CD4-positive, alpha-beta memory T cell (primary cell): ENCODE results near the gene GPR137. TPM values are rescaled to one million over a fixed set of nuclear protein-coding genes. Genes with fewer than 3 reads are reported as not detected.

Experiments used
- CTCF ChIA-PET: fragments of 350-600 bp; sonication (Branson Sonifier 250); formaldehyde crosslinking; loops from one replicate; lab custom pipeline; 2021; ENCODE audit warnings: inconsistent platforms; ENCODE audit not compliant: partially characterized antibody; lab: Charles Lee
- POLR2A ChIA-PET: fragments of 350-600 bp; sonication (Branson Sonifier 250); formaldehyde crosslinking; loops from one replicate; lab custom pipeline; 2021; ENCODE audit not compliant: partially characterized antibody; lab: Charles Lee
- DNase-seq, 5 donors: peaks; one replicate each; pipeline versions ENCODE4 v3.0.0 to v3.0.0-alpha.2; 2020 to 2022; ENCODE audit warnings: mixed read lengths in 1 of 5
- H3K27ac ChIP-seq: one replicate; pipeline ENCODE4 v1.7.0; 2013; ENCODE audit warnings: low read depth, low read length
- H3K27me3 ChIP-seq: 2 replicates; pipeline ENCODE4 v1.7.0; 2013; ENCODE audit warnings: mild to moderate bottlenecking, low read length, moderate library complexity; ENCODE audit not compliant: insufficient read depth
- H3K36me3 ChIP-seq: 2 replicates; pipeline ENCODE4 v1.7.0; 2013; ENCODE audit warnings: mild to moderate bottlenecking, low read length, moderate library complexity; ENCODE audit not compliant: insufficient read depth
- H3K4me1 ChIP-seq: 2 replicates; pipeline ENCODE4 v1.7.0; 2013; ENCODE audit warnings: mild to moderate bottlenecking, low read length, moderate library complexity; ENCODE audit not compliant: insufficient read depth
- H3K4me3 ChIP-seq, 2 donors: one replicate each; pipeline ENCODE4 v1.7.0; 2013; ENCODE audit warnings: low read length in 2 of 2, mild to moderate bottlenecking in 1 of 2
- H3K9me3 ChIP-seq, 2 donors: one replicate each; pipeline ENCODE4 v1.7.0; 2013; ENCODE audit warnings: low read length in 2 of 2, control low read depth in 1 of 2; ENCODE audit not compliant: control insufficient read depth in 1 of 2
- H3K27ac Mint-ChIP-seq, 7 donors: one replicate each; pipeline ENCODE4 v1.8.0; 2020 to 2021; ENCODE audit warnings: mixed read lengths in 7 of 7, mild to moderate bottlenecking in 6 of 7, inconsistent platforms in 3 of 7, moderate library complexity in 3 of 7
- H3K27me3 Mint-ChIP-seq, 2 donors: one replicate each; pipeline ENCODE4 v1.8.0; 2020 to 2021; ENCODE audit warnings: mixed read lengths in 2 of 2
- H3K36me3 Mint-ChIP-seq, 2 donors: one replicate each; pipeline ENCODE4 v1.8.0; 2020 to 2021; ENCODE audit warnings: mixed read lengths in 2 of 2, inconsistent platforms in 1 of 2, mild to moderate bottlenecking in 1 of 2
- H3K4me1 Mint-ChIP-seq, 4 donors: one replicate each; pipeline ENCODE4 v1.8.0; 2020 to 2021; ENCODE audit warnings: mixed read lengths in 4 of 4, mild to moderate bottlenecking in 1 of 4
- H3K4me3 Mint-ChIP-seq, 8 donors: one replicate each; pipeline ENCODE4 v1.8.0; 2020 to 2021; ENCODE audit warnings: mixed read lengths in 8 of 8, mild to moderate bottlenecking in 7 of 8, moderate library complexity in 6 of 8, inconsistent platforms in 3 of 8
- H3K9me3 Mint-ChIP-seq, 8 donors: one replicate each; pipeline ENCODE4 v1.8.0; 2020 to 2021; ENCODE audit warnings: mixed read lengths in 8 of 8, mild to moderate bottlenecking in 5 of 8, inconsistent platforms in 3 of 8, moderate library complexity in 1 of 8
- intact Hi-C: fragments of 100-400 bp; cut with micrococcal nuclease; formaldehyde crosslinking; loops from one replicate; pipeline ENCODE4 v1.15.1; 2023
- polyA plus RNA-seq, 2 donors: library from polyadenylated mRNA; unstranded; fragments of 300-500 nt; fragmentation: Illumina TruSeq; gene quantifications; one replicate each; pipeline ENCODE4 v1.2.3, GENCODE V29; 2021
- total RNA-seq, 2 experiments: library from RNA; stranded (reverse); gene quantifications; one replicate each; pipeline ENCODE4 v1.2.3, GENCODE V29; 2021

The GPR137 gene
- total and polyA plus RNA-seq, 4 experiments from 2014 or later, result 6.8 to 34.7 (median 20.9) TPM

DNA sequence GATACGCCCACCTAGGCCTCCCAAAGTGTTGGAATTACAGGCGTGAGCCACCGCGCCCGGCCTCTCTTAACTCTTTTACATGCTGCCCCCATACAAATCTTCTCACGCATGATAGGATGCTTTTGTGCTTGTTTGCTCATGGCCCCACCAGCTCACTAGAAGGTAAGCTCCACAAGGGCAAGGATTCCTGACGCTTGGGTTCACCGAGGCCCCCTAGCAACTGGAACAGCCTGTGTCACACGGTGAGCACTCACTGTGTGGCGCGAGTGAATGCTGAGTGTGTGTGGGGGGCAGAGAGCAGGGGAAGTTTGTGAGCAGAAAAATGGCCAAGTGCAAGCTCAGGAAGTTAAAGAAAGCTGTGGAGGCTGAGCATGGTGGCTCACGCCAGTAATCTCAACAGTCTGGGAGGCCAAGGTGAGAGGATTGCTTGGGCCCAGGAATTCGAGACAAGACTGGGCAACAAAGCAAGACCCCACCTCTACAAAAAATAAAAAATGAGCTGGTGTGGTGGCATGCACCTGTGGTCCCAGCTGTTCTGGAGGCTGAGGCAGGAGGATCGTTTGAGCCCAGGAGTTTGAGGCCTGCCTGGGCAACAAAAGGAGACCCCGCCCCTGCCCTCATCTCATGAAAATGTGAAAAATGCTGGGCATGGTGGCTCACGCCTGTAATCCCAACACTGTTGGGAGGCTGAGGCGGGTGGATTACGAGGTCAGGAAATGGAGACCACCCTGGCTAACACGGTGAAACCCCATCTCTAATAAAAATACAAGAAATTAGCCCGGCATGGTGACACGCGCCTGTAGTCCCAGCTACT is 3.5 kb upstream of the GPR137 start:
- no peak for DNase-seq
- H3K27ac ChIP-seq, result no peak overlapping the region
- Mint-ChIP-seq H3K27me3 (no peaks in the 10 kb centered on the region), H3K4me1 (peaks cover 12 to 44% (median 23%) of the 10 kb centered on the region in 4 donors), H3K4me3 (peak overlapping the region in 2 of 8 donors; percentile 35 to 36), H3K36me3 (peaks cover 0 to 19% of the 10 kb centered on the region in 2 donors), H3K9me3 (no peaks in the 10 kb centered on the region), H3K27ac (peak overlapping the region in 4 of 7 donors; percentile 42 to 80 (median 62))
- intact Hi-C loops, result no loop called here
- no peaks in the 10 kb centered on the region for H3K9me3 ChIP-seq
- H3K27me3 ChIP-seq, result no peaks in the 10 kb centered on the region
- ChIA-PET CTCF (interaction anchor here (2.8 to 7.3 kb wide), 4 partner anchors 10 to 77 kb away, joined by 19 to 47 read pairs (median 28); partner anchors contain the start of genes CATSPERZ and FERMT3), POLR2A (interaction anchor here (1.2 to 8.6 kb wide), 6 partner anchors 12 to 97 kb away, joined by 4 to 233 read pairs (median 53); partner anchors contain the start of genes CATSPERZ, ESRRA, FERMT3 and FKBP2)
- H3K4me3 ChIP-seq, result no peak overlapping the region
- H3K36me3 ChIP-seq, result peaks cover 7% of the 10 kb centered on the region
- peaks cover 24% of the 10 kb centered on the region for H3K4me1 ChIP-seq

DNA sequence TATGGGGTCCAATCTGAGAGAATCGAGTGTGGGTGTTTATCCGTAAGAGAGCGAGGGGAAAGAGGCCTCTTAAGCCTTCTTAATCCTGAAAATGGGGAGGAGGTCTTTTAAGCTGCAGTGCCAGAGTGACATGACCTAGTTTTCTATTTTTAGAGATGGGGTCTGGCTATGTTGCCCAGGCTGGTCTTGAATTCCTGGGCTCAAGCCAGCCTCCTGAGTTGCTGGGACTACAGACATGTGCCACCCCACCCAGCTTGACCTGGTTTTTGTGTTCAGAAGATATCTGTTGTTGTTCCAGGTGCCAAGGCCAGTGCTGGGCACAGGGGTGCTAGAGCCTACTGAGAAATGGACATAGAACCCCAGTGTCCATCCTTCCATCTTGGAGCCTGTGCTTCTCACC is 2.6 kb upstream of the GPR137 start:
- DNase-seq, result no peak
- H3K27me3 Mint-ChIP-seq, result no peaks in the 10 kb centered on the region
- intact Hi-C loops, result no loop called here
- peak overlapping the region in 6 of 7 donors; percentile 80 to 99 (median 97) for H3K27ac Mint-ChIP-seq
- Histone ChIP-seq H3K36me3 (peaks cover 4% of the 10 kb centered on the region), H3K4me3 (no peak overlapping the region), H3K27me3 (no peaks in the 10 kb centered on the region), H3K27ac (peak overlapping the region; percentile 100), H3K4me1 (peaks cover 24% of the 10 kb centered on the region), H3K9me3 (no peaks in the 10 kb centered on the region)
- ChIA-PET POLR2A (interaction anchor here (0.7 to 8.6 kb wide), 10 partner anchors 13 to 135 kb away, joined by 3 to 233 read pairs (median 16); partner anchors contain the start of genes CATSPERZ, ESRRA, FERMT3 and FKBP2), CTCF (interaction anchor here (0.7 to 7.3 kb wide), 5 partner anchors 11 to 78 kb away, joined by 3 to 47 read pairs (median 21); partner anchors contain the start of genes CATSPERZ and FERMT3)
- H3K4me3 Mint-ChIP-seq, result peak overlapping the region in 7 of 8 donors; percentile 4 to 92 (median 78)
- H3K36me3 Mint-ChIP-seq, result peaks cover 0 to 19% of the 10 kb centered on the region in 2 donors
- H3K9me3 Mint-ChIP-seq, result no peaks in the 10 kb centered on the region
- peaks cover 12 to 44% (median 24%) of the 10 kb centered on the region in 4 donors for H3K4me1 Mint-ChIP-seq

DNA sequence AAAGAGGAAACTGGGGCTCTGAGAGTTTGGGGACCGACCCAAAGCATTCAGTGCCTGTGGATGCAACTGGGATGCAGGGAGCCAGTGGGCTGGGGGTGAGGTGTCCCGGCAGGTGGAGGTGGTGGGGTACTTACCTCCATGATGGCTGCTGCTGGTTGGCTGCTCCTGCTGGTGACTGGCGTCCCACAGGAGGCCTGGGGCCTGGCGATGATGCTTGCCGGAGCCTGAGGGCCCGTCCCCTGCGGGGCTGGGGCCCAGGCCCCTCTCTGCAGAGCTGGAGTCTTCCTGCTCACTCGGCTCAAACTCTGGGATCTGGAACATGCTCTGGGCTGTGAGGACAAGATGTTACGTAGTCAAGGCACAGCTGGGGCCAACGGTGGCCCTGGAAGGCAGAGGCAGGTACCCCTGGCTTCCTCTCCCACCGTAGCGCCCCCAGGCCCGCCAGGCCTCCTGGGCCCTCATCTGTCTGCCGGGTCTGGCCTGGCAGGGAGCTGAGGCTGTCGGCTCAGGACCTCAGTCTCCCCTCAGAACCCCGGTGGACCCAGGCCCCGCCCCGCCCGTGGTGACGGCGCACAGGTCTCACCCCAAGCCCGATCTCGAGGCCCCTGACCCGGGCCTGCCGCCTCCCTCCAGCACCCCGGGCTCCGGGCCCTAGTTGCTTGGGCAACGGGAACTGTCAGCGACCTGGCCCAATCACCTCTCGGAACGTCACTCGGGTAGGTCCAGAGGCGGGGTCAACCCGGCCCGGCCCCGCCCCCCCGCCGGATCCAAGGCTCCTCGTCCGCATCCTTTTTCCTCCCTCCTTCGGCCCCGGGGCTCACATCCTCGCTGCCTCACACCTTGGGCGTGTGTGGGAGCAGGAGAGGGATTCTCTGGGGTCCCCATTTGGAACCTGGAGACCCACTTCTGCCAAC is 1.3 kb upstream of the GPR137 start, which contains the start of gene BAD:
Gene BAD (minus strand): TSS at position 618 of the 914 bp plus-strand sequence. CDS start 297 bp downstream, at position 321.
- intact Hi-C loops, result no loop called here
- CTCF ChIA-PET, result interaction anchor here (1.5 to 7.3 kb wide), 5 partner anchors 12 to 79 kb away, joined by 7 to 47 read pairs (median 21); partner anchors contain the start of genes CATSPERZ and FERMT3
- H3K27ac Mint-ChIP-seq, result peak within 1 kb of the TSS; percentile 96 to 99 (median 98)

DNA sequence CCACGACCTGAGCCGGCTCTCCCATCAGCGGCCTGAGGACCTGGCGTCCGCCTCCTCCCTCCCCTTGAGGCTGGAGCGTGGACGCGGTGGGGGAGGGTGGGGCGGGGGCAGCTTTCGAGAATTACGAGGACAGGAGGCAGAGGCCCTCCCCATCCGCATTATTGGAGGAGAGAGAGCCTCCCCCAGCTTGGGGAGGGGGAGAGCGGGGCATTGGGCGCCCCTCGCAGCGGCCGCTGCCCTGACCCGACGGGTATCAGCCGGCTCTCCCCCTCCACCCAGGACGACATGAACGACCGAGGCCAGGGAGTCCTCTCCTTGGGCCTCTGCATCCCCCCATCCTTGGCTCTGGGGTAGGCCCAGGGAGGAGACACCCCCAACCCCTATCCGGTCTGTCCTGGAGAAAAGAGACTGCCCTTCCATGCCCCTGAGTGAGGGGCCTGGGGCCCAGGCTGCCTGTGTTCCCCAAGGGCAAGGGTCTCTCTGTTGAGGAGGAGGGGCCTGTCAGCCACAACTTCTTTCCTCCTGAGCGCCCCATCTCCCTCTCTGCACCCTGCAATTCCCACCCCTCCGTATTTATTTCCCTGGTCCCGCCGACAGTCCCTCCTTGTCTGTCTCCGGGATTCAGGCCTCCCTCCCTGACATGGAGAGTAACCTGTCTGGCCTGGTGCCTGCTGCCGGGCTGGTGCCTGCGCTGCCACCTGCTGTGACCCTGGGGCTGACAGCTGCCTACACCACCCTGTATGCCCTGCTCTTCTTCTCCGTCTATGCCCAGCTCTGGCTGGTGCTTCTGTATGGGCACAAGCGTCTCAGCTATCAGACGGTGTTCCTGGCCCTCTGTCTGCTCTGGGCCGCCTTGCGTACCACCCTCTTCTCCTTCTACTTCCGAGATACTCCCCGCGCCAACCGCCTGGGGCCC is 495 bp downstream of the GPR137 start:
- POLR2A ChIA-PET, result interaction anchor here (1.2 to 8.6 kb wide), 9 partner anchors 16 to 100 kb away, joined by 3 to 233 read pairs (median 23); partner anchors contain the start of genes CATSPERZ, ESRRA, FERMT3 and FKBP2
- Mint-ChIP-seq H3K27me3 (peaks cover 5 to 7% of the 10 kb centered on the region in 2 donors), H3K4me3 (peak overlapping the region; percentile 71 to 82 (median 80)), H3K27ac (peak overlapping the region; percentile 77 to 99 (median 90)), H3K36me3 (peaks cover 0 to 11% of the 10 kb centered on the region in 2 donors), H3K4me1 (peaks cover 15 to 54% (median 27%) of the 10 kb centered on the region in 4 donors), H3K9me3 (no peaks in the 10 kb centered on the region)
- Histone ChIP-seq H3K4me3 (peak overlapping the region in 1 of 2 donors; percentile 96), H3K9me3 (no peaks in the 10 kb centered on the region), H3K4me1 (peaks cover 24% of the 10 kb centered on the region), H3K27me3 (peaks cover 6% of the 10 kb centered on the region), H3K27ac (peak overlapping the region; percentile 100), H3K36me3 (no peaks in the 10 kb centered on the region)
- no peak for DNase-seq
- CTCF ChIA-PET, result interaction anchor here (1.7 to 7.3 kb wide), 4 partner anchors 14 to 81 kb away, joined by 7 to 47 read pairs (median 28); partner anchors contain the start of genes CATSPERZ and FERMT3
- intact Hi-C loops, result loop anchor here (1.0 kb wide), 6 partner anchors 16 to 101 kb away; partner anchors contain the start of genes FKBP2, PPP1R14B and TRMT112

More for the DNA sequence above, 1.3 kb upstream of the GPR137 start, which contains the start of gene BAD:
- no peaks in the 10 kb centered on the region for H3K27me3 ChIP-seq
- H3K4me3 ChIP-seq, result peak within 1 kb of the TSS; percentile 93 to 96
- Mint-ChIP-seq H3K36me3 (peaks cover 0 to 13% of the 10 kb centered on the region in 2 donors), H3K4me1 (peaks cover 12 to 48% (median 23%) of the 10 kb centered on the region in 4 donors), H3K27me3 (no peaks in the 10 kb centered on the region), H3K4me3 (peak within 1 kb of the TSS; percentile 90 to 93 (median 92)), H3K9me3 (no peaks in the 10 kb centered on the region)
- DNase-seq, result peak; percentile 89 to 94 (median 90)
- H3K4me1 ChIP-seq, result peaks cover 24% of the 10 kb centered on the region
- H3K27ac ChIP-seq, result peak within 1 kb of the TSS; percentile 100
- no peaks in the 10 kb centered on the region for H3K36me3 ChIP-seq
- H3K9me3 ChIP-seq, result no peaks in the 10 kb centered on the region
- POLR2A ChIA-PET, result interaction anchor here (0.7 to 8.6 kb wide), 22 partner anchors 8 to 1443 kb away, joined by 3 to 233 read pairs (median 6); partner anchors contain the start of genes CATSPERZ, ESRRA, FERMT3 and FKBP2

DNA sequence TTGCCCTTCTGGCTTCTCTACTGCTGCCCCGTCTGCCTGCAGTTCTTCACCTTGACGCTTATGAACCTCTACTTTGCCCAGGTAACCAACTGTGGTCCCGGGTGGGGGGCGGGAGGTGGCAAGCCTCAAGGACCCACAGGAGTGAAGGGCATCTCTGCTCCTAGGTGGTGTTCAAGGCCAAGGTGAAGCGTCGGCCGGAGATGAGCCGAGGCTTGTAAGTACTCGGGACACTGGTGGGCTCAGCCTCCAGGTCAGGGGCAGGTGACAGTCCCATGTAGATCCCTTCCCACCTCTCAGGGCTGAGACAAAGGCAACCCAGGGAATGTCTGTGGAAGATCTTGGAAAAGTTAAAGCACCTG is 1.1 kb downstream of the GPR137 start:
- no peaks in the 10 kb centered on the region for H3K36me3 ChIP-seq
- no peak for DNase-seq
- Mint-ChIP-seq H3K4me1 (peaks cover 14 to 50% (median 24%) of the 10 kb centered on the region in 4 donors), H3K27ac (peak overlapping the region; percentile 77 to 95 (median 90)), H3K27me3 (peaks cover 5 to 7% of the 10 kb centered on the region in 2 donors), H3K9me3 (no peaks in the 10 kb centered on the region), H3K4me3 (peak overlapping the region; percentile 71 to 82 (median 80)), H3K36me3 (peaks cover 0 to 7% of the 10 kb centered on the region in 2 donors)
- POLR2A ChIA-PET, result interaction anchor here (6.2 to 8.6 kb wide), 2 partner anchors 17 kb away, joined by 81 to 233 read pairs; partner anchors contain the start of genes CATSPERZ and ESRRA
- no peak overlapping the region for H3K4me3 ChIP-seq
- H3K9me3 ChIP-seq, result no peaks in the 10 kb centered on the region
- H3K27ac ChIP-seq, result no peak overlapping the region
- peaks cover 26% of the 10 kb centered on the region for H3K4me1 ChIP-seq
- H3K27me3 ChIP-seq, result peaks cover 8% of the 10 kb centered on the region
- intact Hi-C loops, result no loop called here
- CTCF ChIA-PET, result interaction anchor here (1.7 to 7.3 kb wide), 3 partner anchors 15 to 81 kb away, joined by 7 to 47 read pairs (median 34); partner anchors contain the start of genes CATSPERZ and FERMT3
